Prostate gland (tissue), 2 donors: Measurements from ENCODE around the gene PSD2. TPM values are rescaled to one million over a fixed set of nuclear protein-coding genes. Genes with fewer than 3 reads are reported as not detected.

Experiments used
- DNase-seq: peaks from one replicate; pipeline ENCODE4 v3.0.0-alpha.2; 2019; ENCODE audit warnings: low spot score
- H3K27ac ChIP-seq, 2 donors: fragments of 200-600 bp; sonication (generic); 2 replicates each; pipeline ENCODE4 v1.5.1; 2017 to 2019
- H3K27me3 ChIP-seq: fragments of 200-600 bp; sonication (generic); replicated peaks from 2 replicates; pipeline ENCODE4 v1.5.1; 2019; ENCODE audit not compliant: insufficient read depth
- H3K36me3 ChIP-seq, 2 donors: fragments of 200-600 bp; sonication (generic); 1 replicate in 1 of 2; 2 replicates in 1 of 2; pipeline versions ENCODE4 v1.5.1 to v1.8.1; 2017 to 2019
- H3K4me1 ChIP-seq: fragments of 200-600 bp; sonication (generic); replicated peaks from 2 replicates; pipeline ENCODE4 v1.5.1; 2019
- H3K4me3 ChIP-seq, 2 donors: fragments of 200-600 bp; sonication (generic); 2 replicates each; pipeline ENCODE4 v1.5.1; 2017 to 2019
- H3K9me3 ChIP-seq: fragments of 200-600 bp; sonication (generic); 2 replicates; pipeline ENCODE4 v1.5.1; 2017
- CTCF ChIP-seq, 4 experiments: fragments of 200-600 bp in 2 of 4; fragments of 450-650 bp in 2 of 4; sonication (generic) in 2 of 4; IDR thresholded peaks; 1 replicate in 3 of 4; 2 replicates in 1 of 4; pipeline ENCODE4 v1.5.1; 2016 to 2019; ENCODE audit warnings: antibody characterized with exemption in 4 of 4, mild to moderate bottlenecking in 2 of 4, moderate library complexity in 2 of 4
- POLR2A ChIP-seq: fragments of 450-650 bp; IDR thresholded peaks from one replicate; pipeline ENCODE4 v1.6.1; 2016; ENCODE audit warnings: antibody characterized with exemption, mild to moderate bottlenecking
- POLR2AphosphoS5 ChIP-seq: sonication (generic); formaldehyde crosslinking; IDR thresholded peaks from one replicate; pipeline ENCODE4 v1.6.1; 2017; ENCODE audit warnings: antibody characterized with exemption
- WGBS: methylation state at CpG from one replicate; pipeline ENCODE4 v1.1.5; 2018; 5-methylcytosine and 5-hydroxymethylcytosine counted together
- intact Hi-C: fragments of 100-400 bp; cut with DNase I; formaldehyde crosslinking; loops from one replicate; pipeline ENCODE4 v1.14.2; 2022
- total RNA-seq, 2 donors: library from RNA; depleted of rRNA; stranded (reverse); fragments of >200 nt; gene quantifications; one replicate each; pipeline ENCODE4 v1.1.0, GENCODE V29; 2016

The PSD2 gene
- total RNA-seq, 2 donors from 2014 or later: 0.46 to 0.74 TPM

- Histone ChIP-seq H3K36me3 (no peaks in the 10 kb centered on the region), H3K4me1 (no peaks in the 10 kb centered on the region), H3K9me3 (no peaks in the 10 kb centered on the region), H3K27me3 (no peaks in the 10 kb centered on the region), H3K4me3 (no peak overlapping the region), H3K27ac (no peak overlapping the region)
- intact Hi-C loops: loop anchor here (5.0 kb wide), 1 partner anchor 55 kb away; no protein-coding TSS in a partner anchor
- TF ChIP-seq CTCF (IDR thresholded peaks at IDR 0.05) (no peak), POLR2A (no peak), POLR2AphosphoS5 (no peak)
- 94% methylated on average over 7 of the region's 7 CpGs for WGBS
- DNase-seq: no peak
Observed at GRCh38 chr5:139842321-139842720, 46.7 kb downstream of the PSD2 start.

- H3K4me3 ChIP-seq: no peak overlapping the region
- no peaks in the 10 kb centered on the region for H3K9me3 ChIP-seq
- DNase-seq: no peak
- WGBS: 54% methylated on average over 5 of the region's 5 CpGs
- intact Hi-C loops: loop anchor here (5.0 kb wide), 1 partner anchor 57 kb away; no protein-coding TSS in a partner anchor
- H3K4me1 ChIP-seq: no peaks in the 10 kb centered on the region
- TF ChIP-seq CTCF (IDR thresholded peaks at IDR 0.05): no peak
- TF ChIP-seq POLR2AphosphoS5: no peak
- no peak for TF ChIP-seq POLR2A
- H3K27me3 ChIP-seq: no peaks in the 10 kb centered on the region
- no peaks in the 10 kb centered on the region for H3K36me3 ChIP-seq
- no peak overlapping the region for H3K27ac ChIP-seq
Observed at GRCh38 chr5:139843991-139844390, 48.4 kb downstream of the PSD2 start.

GRCh38 chr5:139844472-139845145 is 49.0 kb downstream of the PSD2 start:
- Histone ChIP-seq H3K36me3 (no peaks in the 10 kb centered on the region), H3K9me3 (no peaks in the 10 kb centered on the region), H3K27ac (no peak overlapping the region), H3K27me3 (no peaks in the 10 kb centered on the region), H3K4me1 (no peaks in the 10 kb centered on the region), H3K4me3 (no peak overlapping the region)
- intact Hi-C loops: loop anchor here (5.0 kb wide), 2 partner anchors 57 to 123 kb away; no protein-coding TSS in a partner anchor
- TF ChIP-seq POLR2AphosphoS5 (no peak), POLR2A (no peak), CTCF (IDR thresholded peaks at IDR 0.05) (peak; percentile 20 to 69 (median 53))
- DNase-seq: peak; percentile 47
- 58% methylated on average over 18 of the region's 18 CpGs for WGBS

GRCh38 chr5:139845846-139846681 is 50.5 kb downstream of the PSD2 start:
- no peaks in the 10 kb centered on the region for H3K36me3 ChIP-seq
- peak; percentile 63 for DNase-seq
- TF ChIP-seq POLR2A (no peak), CTCF (IDR thresholded peaks at IDR 0.05) (no peak), POLR2AphosphoS5 (no peak)
- WGBS: 36% methylated on average over 18 of the region's 18 CpGs
- H3K27ac ChIP-seq: peak overlapping the region in 1 of 2 donors; percentile 38
- no peaks in the 10 kb centered on the region for H3K27me3 ChIP-seq
- intact Hi-C loops: loop anchor here (5.0 kb wide), 1 partner anchor 121 kb away; no protein-coding TSS in a partner anchor
- no peaks in the 10 kb centered on the region for H3K4me1 ChIP-seq
- H3K4me3 ChIP-seq: no peak overlapping the region
- no peaks in the 10 kb centered on the region for H3K9me3 ChIP-seq
